Thyroid gland (tissue), 4 donors: ENCODE data around the gene DAB1.

Source experiments
- CTCF ChIP-seq, 6 experiments: fragments of 200-600 bp in 3 of 6; fragments of 450-650 bp in 3 of 6; sonication (generic) in 3 of 6; IDR thresholded peaks; one replicate each; pipeline ENCODE4 v1.5.1; 2016 to 2019; ENCODE audit warnings: antibody characterized with exemption in 6 of 6, mild to moderate bottlenecking in 2 of 6, inconsistent platforms in 1 of 6, moderate library complexity in 1 of 6
- POLR2A ChIP-seq, 2 donors: fragments of 450-650 bp; IDR thresholded peaks; one replicate each; pipeline ENCODE4 v1.6.1; 2017; ENCODE audit warnings: antibody characterized with exemption in 2 of 2, mild to moderate bottlenecking in 2 of 2, moderate library complexity in 1 of 2

- TF ChIP-seq CTCF (IDR thresholded peaks at IDR 0.05) (no peak), POLR2A (IDR thresholded peaks at IDR 0.05) (no peak)
Measured at GRCh38 chr1:56995414-56996100, 428.3 kb downstream of the DAB1 start.
